GM23338 (cell line): ENCODE data around the gene RAPGEF4. TPM values are rescaled to one million over a fixed set of nuclear protein-coding genes. Genes with fewer than 3 reads are reported as not detected.

ENCODE experiments used
- ATAC-seq: fragments of 200-7000 bp; cut with Tn5 transposase; 3 replicates; pipeline ENCODE4 v1.9.1; 2020
- DNase-seq: peaks from one replicate; pipeline ENCODE4 v3.0.0-alpha.2; 2015; ENCODE audit warnings: low spot score
- H2AFZ ChIP-seq: fragments of 200-600 bp; sonication (generic); 2 replicates; pipeline ENCODE4 v1.8.0; 2016; ENCODE audit warnings: antibody characterized with exemption, mild to moderate bottlenecking, moderate library complexity
- H3F3A ChIP-seq: fragments of 200-600 bp; sonication (generic); replicated peaks from 2 replicates; pipeline ENCODE4 v1.8.0; 2017; ENCODE audit warnings: antibody characterized with exemption, mixed run types, low read depth
- H3K27ac ChIP-seq: fragments of 200-600 bp; sonication (generic); 2 replicates; pipeline ENCODE4 v1.6.1; 2016; ENCODE audit warnings: low read depth
- H3K27me3 ChIP-seq: fragments of 200-600 bp; sonication (generic); 2 replicates; pipeline ENCODE4 v1.8.0; 2016; ENCODE audit warnings: mild to moderate bottlenecking, mixed run types, moderate library complexity; ENCODE audit not compliant: insufficient read depth
- H3K36me3 ChIP-seq: fragments of 200-600 bp; sonication (generic); 2 replicates; pipeline ENCODE4 v1.8.0; 2016; ENCODE audit warnings: mild to moderate bottlenecking; ENCODE audit not compliant: insufficient read depth
- H3K4me1 ChIP-seq: fragments of 200-600 bp; sonication (generic); 2 replicates; pipeline ENCODE4 v1.8.0; 2016; ENCODE audit warnings: mild to moderate bottlenecking, moderate library complexity; ENCODE audit not compliant: insufficient read depth
- H3K4me2 ChIP-seq: fragments of 200-600 bp; sonication (generic); 2 replicates; pipeline ENCODE4 v1.7.1; 2017; ENCODE audit warnings: mixed run types
- H3K4me3 ChIP-seq: fragments of 200-600 bp; sonication (generic); 2 replicates; pipeline ENCODE4 v1.6.1; 2016; ENCODE audit warnings: mixed run types
- H3K79me2 ChIP-seq: fragments of 200-600 bp; sonication (generic); replicated peaks from 2 replicates; pipeline ENCODE4 v1.8.0; 2017; ENCODE audit warnings: mild to moderate bottlenecking; ENCODE audit not compliant: insufficient read depth
- H3K9me2 ChIP-seq: fragments of 200-600 bp; sonication (generic); 2 replicates; pipeline ENCODE4 v1.8.0; 2017; ENCODE audit not compliant: insufficient read depth
- H4K20me1 ChIP-seq: fragments of 200-600 bp; sonication (generic); replicated peaks from 2 replicates; pipeline ENCODE4 v1.8.0; 2017; ENCODE audit warnings: mild to moderate bottlenecking; ENCODE audit not compliant: insufficient read depth
- H3K27ac Mint-ChIP-seq: 2 replicates; pipeline ENCODE4 v1.8.0; 2020; ENCODE audit warnings: inconsistent platforms, mild to moderate bottlenecking, moderate library complexity, mixed read lengths
- H3K27me3 Mint-ChIP-seq: 3 replicates; pipeline ENCODE4 v1.8.0; 2022; ENCODE audit warnings: low read depth, mild to moderate bottlenecking, moderate library complexity, mixed read lengths, inconsistent platforms; ENCODE audit not compliant: insufficient read depth, poor library complexity
- H3K36me3 Mint-ChIP-seq: 3 replicates; pipeline ENCODE4 v1.8.0; 2021; ENCODE audit warnings: low read depth, mild to moderate bottlenecking, inconsistent platforms, moderate library complexity, mixed read lengths
- H3K4me1 Mint-ChIP-seq: 3 replicates; pipeline ENCODE4 v1.8.0; 2020; ENCODE audit warnings: mild to moderate bottlenecking, inconsistent platforms, mixed read lengths
- H3K4me3 Mint-ChIP-seq: 3 replicates; pipeline ENCODE4 v1.8.0; 2021; ENCODE audit warnings: moderate library complexity, mild to moderate bottlenecking, inconsistent platforms, mixed read lengths
- H3K9me3 Mint-ChIP-seq: 3 replicates; pipeline ENCODE4 v1.8.0; 2020; ENCODE audit warnings: moderate library complexity, mild to moderate bottlenecking, inconsistent platforms, mixed read lengths
- CREB1 ChIP-seq: fragments of 250-450 bp; sonication (Bioruptor Pico); IDR thresholded peaks from 2 replicates; pipeline ENCODE4 v1.5.0; 2020; ENCODE audit warnings: low read depth, mild to moderate bottlenecking, moderate library complexity
- CTCF ChIP-seq, 2 experiments: fragments of 200-600 bp in 1 of 2; sonication (generic) in 1 of 2; conservative IDR thresholded peaks; 2 replicates each; pipeline versions ENCODE4 v1.5.1 to v1.6.1; 2016 to 2017; ENCODE audit warnings: antibody characterized with exemption in 2 of 2, low read depth in 2 of 2, mild to moderate bottlenecking in 2 of 2, moderate library complexity in 1 of 2
- ETS1 ChIP-seq: IDR thresholded peaks from 2 replicates; pipeline ENCODE4 v1.6.1; 2016; ENCODE audit warnings: antibody characterized with exemption
- EZH2 ChIP-seq: fragments of 200-600 bp; sonication (generic); IDR thresholded peaks from one replicate; pipeline ENCODE4 v1.8.0; 2017; ENCODE audit warnings: antibody characterized with exemption, mild to moderate bottlenecking, low read depth; ENCODE audit not compliant: unreplicated experiment
- EZH2phosphoT487 ChIP-seq: fragments of 200-600 bp; sonication (generic); IDR thresholded peaks from one replicate; pipeline ENCODE4 v1.8.1; 2018; ENCODE audit warnings: antibody characterized with exemption; ENCODE audit not compliant: unreplicated experiment
- NANOG ChIP-seq: IDR thresholded peaks from 2 replicates; pipeline ENCODE4 v1.6.1; 2016; ENCODE audit warnings: antibody characterized with exemption, borderline replicate concordance
- REST ChIP-seq: IDR thresholded peaks from one replicate; pipeline ENCODE4 v1.6.1; 2018; ENCODE audit warnings: antibody characterized with exemption; ENCODE audit not compliant: unreplicated experiment
- STAT1 ChIP-seq: IDR thresholded peaks from one replicate; pipeline ENCODE4 v1.6.1; 2016; ENCODE audit warnings: antibody characterized with exemption; ENCODE audit not compliant: unreplicated experiment
- ZNF114 ChIP-seq: fragments of 250-450 bp; sonication (Bioruptor Pico); IDR thresholded peaks from 2 replicates; pipeline ENCODE4 v1.5.0; 2020; ENCODE audit warnings: mild to moderate bottlenecking, moderate library complexity
- polyA plus RNA-seq: library from polyadenylated mRNA; unstranded; fragments of >200 nt; fragmentation: Nextera tagmentation; extraction: Ambion mirVana; gene quantifications from 2 replicates; pipeline ENCODE4 v1.2.1, GENCODE V29; 2016
- total RNA-seq: library from RNA; depleted of rRNA; stranded (reverse); fragments of >200 nt; shearing (Covaris generic); gene quantifications from 2 replicates; pipeline ENCODE4 v1.2.3, GENCODE V29; 2014

RAPGEF4 gene
- total and polyA plus RNA-seq, 2 experiments from 2014 or later: 1.7 to 4.7 TPM

- no peaks in the 10 kb centered on the region for H3K79me2 ChIP-seq
Measured at GRCh38 chr2:172995323-172996244, 259.9 kb downstream of the RAPGEF4 start.

GRCh38 chr2:172996387-172996961 is 260.8 kb downstream of the RAPGEF4 start:
- Mint-ChIP-seq H3K4me1 (peaks cover 7% of the 10 kb centered on the region; the same call in 2 of the 3 replicates), H3K36me3 (no peaks in the 10 kb centered on the region), H3K9me3 (no peaks in the 10 kb centered on the region), H3K4me3 (no peak overlapping the region), H3K27me3 (no peaks in the 10 kb centered on the region), H3K27ac (no peak overlapping the region)
- H3K4me1 ChIP-seq: no peaks in the 10 kb centered on the region
- H3K4me2 ChIP-seq: no peak overlapping the region
- H3K36me3 ChIP-seq: no peaks in the 10 kb centered on the region
- H3F3A ChIP-seq: no peaks in the 10 kb centered on the region
- no peaks in the 10 kb centered on the region for H3K79me2 ChIP-seq
- no peaks in the 10 kb centered on the region for H4K20me1 ChIP-seq
- ATAC-seq (no peak), DNase-seq (no peak)
- H3K27ac ChIP-seq: no peak overlapping the region
- no peak overlapping the region for H3K4me3 ChIP-seq
- no peak overlapping the region for H2AFZ ChIP-seq
- H3K9me2 ChIP-seq: no peaks in the 10 kb centered on the region
- no peaks in the 10 kb centered on the region for H3K27me3 ChIP-seq
- TF ChIP-seq STAT1 (no peak), ETS1 (no peak), ZNF114 (CRISPR knock-in tag) (no peak), EZH2 (no peak), REST (no peak), NANOG (no peak), EZH2phosphoT487 (no peak)

More at GRCh38 chr2:172995323-172996244, 259.9 kb downstream of the RAPGEF4 start:
- no peaks in the 10 kb centered on the region for H3F3A ChIP-seq
- no peaks in the 10 kb centered on the region for H3K4me1 ChIP-seq
- Mint-ChIP-seq H3K9me3 (no peaks in the 10 kb centered on the region), H3K4me1 (peaks cover 9% of the 10 kb centered on the region), H3K27me3 (no peaks in the 10 kb centered on the region), H3K36me3 (no peaks in the 10 kb centered on the region), H3K4me3 (no peak overlapping the region), H3K27ac (0 out of 2 replicates have a peak overlapping the region, but pooled peaks have one; percentile 75)
- no peak overlapping the region for H3K4me2 ChIP-seq
- no peak overlapping the region for H3K4me3 ChIP-seq
- peak; percentile 27 to 31; a peak in 2 of 4 replicates for TF ChIP-seq CTCF (conservative IDR thresholded peaks at IDR 0.05; ENCODE audit: low read depth in 2 of 2)
- TF ChIP-seq CREB1 (CRISPR knock-in tag): no peak
- H3K27me3 ChIP-seq: no peaks in the 10 kb centered on the region
- no peaks in the 10 kb centered on the region for H3K9me2 ChIP-seq
- H3K27ac ChIP-seq: no peak overlapping the region
- no peaks in the 10 kb centered on the region for H4K20me1 ChIP-seq
- 0 out of 2 replicates have a peak overlapping the region, but pooled peaks have one; percentile 4 for H2AFZ ChIP-seq
- ATAC-seq (peak; percentile 64), DNase-seq (peak; percentile 42)
- no peaks in the 10 kb centered on the region for H3K36me3 ChIP-seq
